HG02678 (cell line): ENCODE results near the gene CBL.
"Not testable (repeated sequence)": the region's sequence is repeated elsewhere in the genome, so short reads cannot be mapped to it uniquely, and the experiment has no call there.

ENCODE experiments used
- ATAC-seq: cut with Tn5 transposase; IDR thresholded peaks from one replicate; pipeline ENCODE4 v1.9.1; 2021; ENCODE audit warnings: mild to moderate bottlenecking, moderate library complexity; ENCODE audit not compliant: unreplicated experiment

CBL gene

GRCh38 chr11:119184399-119184798 is 21.7 kb upstream of the CBL start:
- ATAC-seq, result not testable (repeated sequence)

GRCh38 chr11:119185981-119186634 is 20.0 kb upstream of the CBL start:
- no peak for ATAC-seq

- ATAC-seq, result no peak
Observed at GRCh38 chr11:119187123-119187892, 18.8 kb upstream of the CBL start.

GRCh38 chr11:119188067-119188466 is 18.1 kb upstream of the CBL start:
- no peak for ATAC-seq

- ATAC-seq, result no peak
Observed at GRCh38 chr11:119188887-119189286, 17.3 kb upstream of the CBL start.

- no peak for ATAC-seq
Observed at GRCh38 chr11:119189393-119189792, 16.7 kb upstream of the CBL start.

- ATAC-seq, result no peak
Observed at GRCh38 chr11:119190531-119190930, 15.6 kb upstream of the CBL start.

GRCh38 chr11:119191265-119191664 is 14.9 kb upstream of the CBL start:
- not testable (repeated sequence) for ATAC-seq

- no peak for ATAC-seq
Observed at GRCh38 chr11:119192111-119192510, 14.0 kb upstream of the CBL start.

- ATAC-seq, result no peak
Observed at GRCh38 chr11:119193001-119193400, 13.1 kb upstream of the CBL start.

- ATAC-seq, result no peak
Observed at GRCh38 chr11:119193626-119194025, 12.5 kb upstream of the CBL start.

- ATAC-seq, result no peak
Observed at GRCh38 chr11:119194811-119195440, 11.2 kb upstream of the CBL start.

- ATAC-seq, result no peak
Observed at GRCh38 chr11:119195680-119196079, 10.5 kb upstream of the CBL start.

- ATAC-seq, result peak; percentile 66
Observed at GRCh38 chr11:119196833-119197483, 9.2 kb upstream of the CBL start.

- no peak for ATAC-seq
Observed at GRCh38 chr11:119198925-119199324, 7.2 kb upstream of the CBL start.

- ATAC-seq, result not testable (repeated sequence)
Observed at GRCh38 chr11:119201236-119201635, 4.9 kb upstream of the CBL start.

- ATAC-seq, result no peak
Observed at GRCh38 chr11:119202554-119202953, 3.6 kb upstream of the CBL start.

- no peak for ATAC-seq
Observed at GRCh38 chr11:119204066-119204465, 2.1 kb upstream of the CBL start.

- no peak for ATAC-seq
Observed at GRCh38 chr11:119205080-119205479, 1.1 kb upstream of the CBL start.

GRCh38 chr11:119206511-119207414 is 624 bp downstream of the CBL start:
- ATAC-seq, result peak; percentile 19
